Suppressor macrophage treated with lipopolysaccharide for 1 hour (primary cell): ENCODE results near the gene ZXDC.
A peak's percentile ranks its signal among the peaks of the same experiment; 100 is the strongest.

Source experiments
- DNase-seq, 3 donors: peaks; one replicate each; pipeline ENCODE4 v3.0.0-alpha.2; 2020 to 2022

The ZXDC gene

GRCh38 chr3:126390201-126390600 lies 85.5 kb downstream of the ZXDC start:
- no peak for DNase-seq

- DNase-seq: no peak
These were observed 85.9 kb downstream of the ZXDC start for GRCh38 chr3:126389794-126390146.

GRCh38 chr3:126389112-126389793 lies 86.4 kb downstream of the ZXDC start:
- DNase-seq: peak; percentile 96 to 97 (median 97)
